ENCODE data around the gene MCC. TPM values are rescaled to one million over a fixed set of nuclear protein-coding genes. Genes with fewer than 3 reads are reported as not detected.

The MCC gene
- total and polyA plus RNA-seq, 2 donors from 2014 or later: 2.4 to 20.6 TPM

DNA sequence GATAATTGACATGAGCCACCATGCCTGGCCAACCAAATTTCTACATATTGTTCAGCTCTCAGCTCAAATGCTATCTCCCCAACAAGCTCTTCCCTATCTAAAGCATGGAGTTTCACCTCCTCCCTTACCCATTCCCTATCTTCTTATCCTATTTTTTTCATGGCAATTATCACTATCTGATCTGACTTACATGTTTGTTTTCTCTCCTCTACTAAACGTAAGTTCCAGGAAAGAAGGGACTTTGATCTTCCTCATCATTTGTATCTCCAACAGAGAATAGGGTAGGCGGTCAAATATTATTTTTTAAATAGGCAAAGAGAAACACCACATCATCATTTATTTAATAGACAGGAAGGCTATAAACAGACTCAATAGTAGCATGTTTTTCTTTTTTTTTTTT lies 381.4 kb downstream of the MCC start:
- Histone ChIP-seq H3K4me3 (ENCODE audit: low read length in 3 of 3) (no peak overlapping the region), H3K27ac (ENCODE audit: low read depth in 2 of 2, low read length in 2 of 2) (no peak overlapping the region), H3K4me1 (ENCODE audit: control insufficient read depth in 2 of 3, insufficient read depth in 2 of 3, low read depth in 1 of 3, low read length in 3 of 3) (no peaks in the 10 kb centered on the region), H3K9me3 (ENCODE audit: control insufficient read depth in 2 of 3, insufficient read depth in 1 of 3, low read length in 3 of 3) (no peaks in the 10 kb centered on the region), H3K9ac (ENCODE audit: low read length in 3 of 3) (no peak overlapping the region), H3K36me3 (ENCODE audit: control insufficient read depth in 2 of 3, insufficient read depth in 3 of 3, low read length in 3 of 3) (peaks cover 0 to 4% (median 0%) of the 10 kb centered on the region in 3 donors), H3K27me3 (ENCODE audit: control insufficient read depth, insufficient read depth, low read length) (no peaks in the 10 kb centered on the region)
- intact Hi-C loops (cut with DNase I): no loop called here
- TF ChIP-seq, protein P1, sequence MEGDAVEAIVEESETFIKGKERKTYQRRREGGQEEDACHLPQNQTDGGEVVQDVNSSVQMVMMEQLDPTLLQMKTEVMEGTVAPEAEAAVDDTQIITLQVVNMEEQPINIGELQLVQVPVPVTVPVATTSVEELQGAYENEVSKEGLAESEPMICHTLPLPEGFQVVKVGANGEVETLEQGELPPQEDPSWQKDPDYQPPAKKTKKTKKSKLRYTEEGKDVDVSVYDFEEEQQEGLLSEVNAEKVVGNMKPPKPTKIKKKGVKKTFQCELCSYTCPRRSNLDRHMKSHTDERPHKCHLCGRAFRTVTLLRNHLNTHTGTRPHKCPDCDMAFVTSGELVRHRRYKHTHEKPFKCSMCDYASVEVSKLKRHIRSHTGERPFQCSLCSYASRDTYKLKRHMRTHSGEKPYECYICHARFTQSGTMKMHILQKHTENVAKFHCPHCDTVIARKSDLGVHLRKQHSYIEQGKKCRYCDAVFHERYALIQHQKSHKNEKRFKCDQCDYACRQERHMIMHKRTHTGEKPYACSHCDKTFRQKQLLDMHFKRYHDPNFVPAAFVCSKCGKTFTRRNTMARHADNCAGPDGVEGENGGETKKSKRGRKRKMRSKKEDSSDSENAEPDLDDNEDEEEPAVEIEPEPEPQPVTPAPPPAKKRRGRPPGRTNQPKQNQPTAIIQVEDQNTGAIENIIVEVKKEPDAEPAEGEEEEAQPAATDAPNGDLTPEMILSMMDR (IDR thresholded peaks at IDR 0.05; ENCODE audit: borderline replicate concordance, extremely low read depth, insufficient read depth): no peak
- no peak for DNase-seq
- no peak for FAIRE-seq

DNA sequence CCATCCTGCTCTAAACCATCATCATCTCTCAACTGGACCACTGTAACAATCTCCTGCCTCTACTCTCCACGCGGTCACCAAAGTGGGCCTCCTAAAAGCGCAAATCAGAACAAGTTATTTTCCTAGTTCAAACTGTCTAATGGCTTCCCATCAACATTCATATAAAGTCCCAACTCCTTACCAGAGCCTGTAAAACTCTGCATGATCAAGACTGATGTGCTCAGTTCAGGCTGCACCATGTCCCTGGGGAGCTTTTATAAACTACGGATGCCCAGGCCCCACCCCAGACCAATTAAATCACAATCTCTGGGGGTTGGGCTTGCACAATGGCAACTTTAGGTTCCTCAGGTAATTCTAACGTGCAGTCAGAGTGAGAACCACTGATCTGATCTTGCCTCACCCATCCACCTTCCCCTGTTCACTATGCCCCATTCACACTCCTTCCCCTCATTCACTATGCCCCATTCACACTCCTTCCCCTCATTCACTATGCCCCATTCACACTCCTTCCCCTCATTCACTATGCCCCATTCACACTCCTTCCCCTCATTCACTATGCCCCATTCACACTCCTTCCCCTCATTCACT lies 382.5 kb downstream of the MCC start:
- TF ChIP-seq, protein P1 (IDR thresholded peaks at IDR 0.05; ENCODE audit: borderline replicate concordance, extremely low read depth, insufficient read depth): no peak
- intact Hi-C loops (cut with DNase I): no loop called here
- Histone ChIP-seq H3K9ac (ENCODE audit: low read length in 3 of 3) (no peak overlapping the region), H3K4me3 (ENCODE audit: low read length in 3 of 3) (no peak overlapping the region), H3K27ac (ENCODE audit: low read depth in 2 of 2, low read length in 2 of 2) (no peak overlapping the region), H3K36me3 (ENCODE audit: control insufficient read depth in 2 of 3, insufficient read depth in 3 of 3, low read length in 3 of 3) (peaks cover 0 to 5% (median 0%) of the 10 kb centered on the region in 3 donors), H3K9me3 (ENCODE audit: control insufficient read depth in 2 of 3, insufficient read depth in 1 of 3, low read length in 3 of 3) (no peaks in the 10 kb centered on the region), H3K27me3 (ENCODE audit: control insufficient read depth, insufficient read depth, low read length) (no peaks in the 10 kb centered on the region), H3K4me1 (ENCODE audit: control insufficient read depth in 2 of 3, insufficient read depth in 2 of 3, low read depth in 1 of 3, low read length in 3 of 3) (no peaks in the 10 kb centered on the region)
- FAIRE-seq: no peak
- DNase-seq: no peak

DNA sequence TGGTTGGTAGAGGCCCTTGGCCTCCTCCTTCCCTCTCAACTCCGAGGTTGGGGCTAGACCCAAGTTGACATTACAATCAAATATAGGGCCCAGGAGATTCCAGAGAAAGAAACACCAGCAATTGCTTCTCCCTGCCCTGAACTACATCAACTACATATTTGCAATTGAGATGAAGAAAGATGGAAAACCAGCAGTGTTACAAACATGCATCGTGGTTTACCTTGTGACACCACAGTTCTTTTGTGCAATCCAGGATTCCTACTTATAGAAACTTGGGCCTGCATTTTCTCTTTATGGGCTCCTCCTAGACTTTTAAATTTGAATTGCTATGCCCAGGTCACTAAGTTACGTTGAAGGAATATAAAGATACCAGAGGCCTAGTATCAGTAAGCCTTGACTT lies 384.9 kb downstream of the MCC start:
- H3K27me3 ChIP-seq (ENCODE audit: control insufficient read depth, insufficient read depth, low read length): no peaks in the 10 kb centered on the region
- no peak overlapping the region for H3K27ac ChIP-seq (ENCODE audit: low read depth in 2 of 2, low read length in 2 of 2)
- no peaks in the 10 kb centered on the region for H3K9me3 ChIP-seq (ENCODE audit: control insufficient read depth in 2 of 3, insufficient read depth in 1 of 3, low read length in 3 of 3)
- DNase-seq (no peak), FAIRE-seq (no peak)
- H3K4me1 ChIP-seq (ENCODE audit: control insufficient read depth in 2 of 3, insufficient read depth in 2 of 3, low read depth in 1 of 3, low read length in 3 of 3): no peaks in the 10 kb centered on the region
- intact Hi-C loops (cut with DNase I): no loop called here
- H3K36me3 ChIP-seq (ENCODE audit: control insufficient read depth in 2 of 3, insufficient read depth in 3 of 3, low read length in 3 of 3): peaks cover 0 to 5% (median 0%) of the 10 kb centered on the region in 3 donors
- no peak overlapping the region for H3K4me3 ChIP-seq (ENCODE audit: low read length in 3 of 3)
- no peak overlapping the region for H3K9ac ChIP-seq (ENCODE audit: low read length in 3 of 3)
- TF ChIP-seq, protein P1 (IDR thresholded peaks at IDR 0.05; ENCODE audit: borderline replicate concordance, extremely low read depth, insufficient read depth): no peak

DNA sequence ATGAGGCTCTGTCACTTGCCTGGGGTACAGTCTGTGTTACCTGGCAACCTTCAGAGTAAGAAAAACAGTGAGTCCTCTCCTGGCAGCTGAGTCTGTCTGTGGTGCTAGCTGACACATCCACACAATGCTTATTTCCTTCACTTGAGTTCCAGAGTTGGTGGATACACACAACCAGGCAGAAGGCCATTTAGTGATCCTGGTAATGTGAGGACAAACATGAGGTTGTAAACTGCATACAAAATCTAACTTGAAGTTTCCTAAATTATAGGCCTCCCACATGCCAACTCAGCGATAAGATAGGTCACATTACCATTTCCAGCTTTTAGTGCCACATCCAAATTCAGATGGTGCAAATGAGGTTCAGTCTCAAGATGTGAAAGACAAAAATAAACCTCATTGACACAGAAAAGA lies 386.1 kb downstream of the MCC start:
- Histone ChIP-seq H3K27me3 (ENCODE audit: control insufficient read depth, insufficient read depth, low read length) (no peaks in the 10 kb centered on the region), H3K4me3 (ENCODE audit: low read length in 3 of 3) (no peak overlapping the region), H3K9me3 (ENCODE audit: control insufficient read depth in 2 of 3, insufficient read depth in 1 of 3, low read length in 3 of 3) (no peaks in the 10 kb centered on the region), H3K27ac (ENCODE audit: low read depth in 2 of 2, low read length in 2 of 2) (no peak overlapping the region), H3K36me3 (ENCODE audit: control insufficient read depth in 2 of 3, insufficient read depth in 3 of 3, low read length in 3 of 3) (peaks cover 0 to 5% (median 0%) of the 10 kb centered on the region in 3 donors), H3K4me1 (ENCODE audit: control insufficient read depth in 2 of 3, insufficient read depth in 2 of 3, low read depth in 1 of 3, low read length in 3 of 3) (no peaks in the 10 kb centered on the region), H3K9ac (ENCODE audit: low read length in 3 of 3) (no peak overlapping the region)
- FAIRE-seq (no peak), DNase-seq (no peak)
- TF ChIP-seq, protein P1 (IDR thresholded peaks at IDR 0.05; ENCODE audit: borderline replicate concordance, extremely low read depth, insufficient read depth): no peak
- intact Hi-C loops (cut with DNase I): no loop called here

All from kidney (tissue), 14 donors.